DMS53 (cell line): Measurements from ENCODE around the gene TAPBPL.

ENCODE experiments used
- DNase-seq: peaks from one replicate; lab custom pipeline; 2025; lab: John Stamatoyannopoulos, UW

Gene TAPBPL

GRCh38 chr12:6437586-6437985 lies 14.3 kb upstream of the TAPBPL start:
- DNase-seq = no peak

GRCh38 chr12:6438345-6438744 lies 13.5 kb upstream of the TAPBPL start:
- no peak for DNase-seq

GRCh38 chr12:6440391-6440790 lies 11.5 kb upstream of the TAPBPL start:
- no peak for DNase-seq

- no peak for DNase-seq
Observed at GRCh38 chr12:6442836-6443235, 9.0 kb upstream of the TAPBPL start.

GRCh38 chr12:6443361-6443983 lies 8.4 kb upstream of the TAPBPL start:
- DNase-seq = no peak

- DNase-seq = no peak
Observed at GRCh38 chr12:6444031-6444430, 7.8 kb upstream of the TAPBPL start.

- DNase-seq = no peak
Observed at GRCh38 chr12:6444704-6445688, 6.8 kb upstream of the TAPBPL start, which contains the start of gene CD27. Gene CD27, plus strand, starts transcription at chr12:6444955. Its CDS starts 141 bp downstream, at chr12:6445096.

- DNase-seq = no peak
Observed at GRCh38 chr12:6450091-6450868, 1.6 kb upstream of the TAPBPL start.

GRCh38 chr12:6450869-6451347 lies 934 bp upstream of the TAPBPL start:
- DNase-seq = no peak

GRCh38 chr12:6452245-6452943 lies 552 bp downstream of the TAPBPL start:
- DNase-seq = peak; percentile 78

- no peak for DNase-seq
Observed at GRCh38 chr12:6452944-6453630, 1.2 kb downstream of the TAPBPL start.

GRCh38 chr12:6457220-6457945 lies 5.5 kb downstream of the TAPBPL start:
- no peak for DNase-seq

- DNase-seq = no peak
Observed at GRCh38 chr12:6458281-6459003, 6.6 kb downstream of the TAPBPL start.

- no peak for DNase-seq
Observed at GRCh38 chr12:6459004-6459337, 7.1 kb downstream of the TAPBPL start.

- DNase-seq = no peak
Observed at GRCh38 chr12:6460751-6461371, 9.0 kb downstream of the TAPBPL start.

GRCh38 chr12:6461401-6462233 lies 9.8 kb downstream of the TAPBPL start:
- no peak for DNase-seq

GRCh38 chr12:6462234-6462995 lies 10.6 kb downstream of the TAPBPL start:
- no peak for DNase-seq

GRCh38 chr12:6463216-6463615 lies 11.4 kb downstream of the TAPBPL start:
- DNase-seq = no peak
